GM12878 (cell line): Measurements from ENCODE around the gene BTC. TPM values are rescaled to one million over a fixed set of nuclear protein-coding genes. Genes with fewer than 3 reads are reported as not detected.
"Not testable (repeated sequence)": the region's sequence is repeated elsewhere in the genome, so short reads cannot be mapped to it uniquely, and the experiment has no call there.

ENCODE experiments used
- ATAC-seq: fragments of 200-7000 bp; cut with Tn5 transposase; 3 replicates; pipeline ENCODE4 v1.9.1; 2020; ENCODE audit warnings: mild to moderate bottlenecking, moderate library complexity
- BruUV-seq: library from RNA; stranded (reverse); fragments of 400-500 nt; replicated peaks from 2 replicates; lab custom pipeline; 2021; lab: Mats Ljungman, UMichigan
- CTCF ChIA-PET: fragments of 300-600 bp; sonication (Branson Sonifier 250); formaldehyde crosslinking; extraction: SDS; loops from one replicate; lab custom pipeline; 2021; ENCODE audit warnings: inconsistent platforms; lab: Yijun Ruan, JAX
- POLR2A ChIA-PET: fragments of 350-600 bp; formaldehyde crosslinking; extraction: SDS; loops from one replicate; lab custom pipeline; 2021; ENCODE audit warnings: inconsistent platforms; lab: Charles Lee
- RAD21 ChIA-PET: fragments of 300-600 bp; sonication (Branson Sonifier 250); formaldehyde crosslinking; loops from one replicate; lab custom pipeline; 2023; ENCODE audit warnings: antibody characterized with exemption; ENCODE audit not compliant: unreplicated experiment; lab: Charles Lee
- SMC1A ChIA-PET: fragments of 300-600 bp; sonication (Branson Sonifier 250); formaldehyde crosslinking; loops from one replicate; lab custom pipeline; 2023; ENCODE audit not compliant: unreplicated experiment, uncharacterized antibody; lab: Charles Lee
- DNase-seq: peaks from one replicate; pipeline ENCODE4 v3.0.0-alpha.2; 2011; ENCODE audit warnings: low read depth, low spot score
- FAIRE-seq: peaks from 3 replicates; lab custom pipeline; 2011; peaks lifted over from hg19 to GRCh38; lab: Jason Lieb, UNC
- H2AFZ ChIP-seq: 2 replicates; pipeline ENCODE4 v1.6.0; 2011; ENCODE audit warnings: low read depth, low read length, control low read depth; ENCODE audit not compliant: control insufficient read depth
- H3K27ac ChIP-seq: 2 replicates; pipeline ENCODE4 v1.5.1; 2011; ENCODE audit warnings: control low read depth; ENCODE audit not compliant: control insufficient read depth, insufficient read depth
- H3K27me3 ChIP-seq, 2 experiments: replicated peaks in 1 of 2; 2 replicates each; pipeline versions ENCODE4 v1.6.0 to v1.6.1; 2011; ENCODE audit warnings: low read length in 1 of 2; ENCODE audit not compliant: control insufficient read depth in 2 of 2, insufficient read depth in 2 of 2
- H3K36me3 ChIP-seq, 2 experiments: 2 replicates each; pipeline ENCODE4 v1.5.1; 2011; ENCODE audit warnings: low read length in 1 of 2; ENCODE audit not compliant: control insufficient read depth in 2 of 2, insufficient read depth in 2 of 2
- H3K4me1 ChIP-seq: 2 replicates; pipeline ENCODE4 v1.6.1; 2011; ENCODE audit warnings: mild to moderate bottlenecking, low read length, moderate library complexity, mixed read lengths; ENCODE audit not compliant: control insufficient read depth, insufficient read depth
- H3K4me2 ChIP-seq: 2 replicates; pipeline ENCODE4 v1.6.0; 2011; ENCODE audit warnings: control low read depth; ENCODE audit not compliant: control insufficient read depth, insufficient read depth
- H3K4me3 ChIP-seq: fragments of 200-600 bp; sonication (generic); 2 replicates; pipeline ENCODE4 v1.5.1; 2016
- H3K79me2 ChIP-seq: 2 replicates; pipeline ENCODE4 v1.6.0; 2011; ENCODE audit warnings: low read length; ENCODE audit not compliant: control insufficient read depth, insufficient read depth
- H3K9ac ChIP-seq: 2 replicates; pipeline ENCODE4 v1.8.0; 2011; ENCODE audit warnings: low read length, control low read depth, mixed read lengths; ENCODE audit not compliant: control insufficient read depth, insufficient read depth
- H3K9me3 ChIP-seq: replicated peaks from 3 replicates; pipeline ENCODE4 v1.5.1; 2011; ENCODE audit warnings: mild to moderate bottlenecking, low read length; ENCODE audit not compliant: control insufficient read depth, insufficient read depth
- H4K20me1 ChIP-seq: 2 replicates; pipeline ENCODE4 v1.6.0; 2011; ENCODE audit not compliant: control insufficient read depth, insufficient read depth
- ATF2 ChIP-seq: IDR thresholded peaks from 2 replicates; pipeline ENCODE4 v1.6.1; 2012; ENCODE audit warnings: low read length, inconsistent platforms
- BMI1 ChIP-seq: fragments of 450-650 bp; IDR thresholded peaks from 2 replicates; pipeline ENCODE4 v1.6.1; 2016; ENCODE audit warnings: mild to moderate bottlenecking, moderate library complexity, borderline replicate concordance
- IRF4 ChIP-seq: IDR thresholded peaks from 2 replicates; pipeline ENCODE4 v1.6.1; 2011; ENCODE audit warnings: low read depth, low read length
- RUNX3 ChIP-seq: IDR thresholded peaks from 2 replicates; pipeline ENCODE4 v1.6.1; 2012; ENCODE audit warnings: low read length, inconsistent platforms
- TCF3 ChIP-seq: IDR thresholded peaks from 2 replicates; pipeline ENCODE4 v1.6.1; 2012; ENCODE audit warnings: low read depth, mild to moderate bottlenecking, low read length, borderline replicate concordance; ENCODE audit not compliant: insufficient read depth
- ZNF687 ChIP-seq: fragments of 450-650 bp; IDR thresholded peaks from 2 replicates; pipeline ENCODE4 v1.6.1; 2017; ENCODE audit warnings: mild to moderate bottlenecking, moderate library complexity
- ZZZ3 ChIP-seq: IDR thresholded peaks from 2 replicates; pipeline ENCODE4 v1.6.1; 2011; ENCODE audit warnings: low read depth; ENCODE audit not compliant: control insufficient read depth, insufficient read length
- WGBS: methylation state at CpG from one replicate; pipeline ENCODE4 v1.1.6; 2016; ENCODE audit warnings: low lambda C conversion rate; ENCODE audit not compliant: insufficient replicate concordance, insufficient coverage; ENCODE audit errors: missing lambda C conversion rate; 5-methylcytosine and 5-hydroxymethylcytosine counted together
- in situ Hi-C: fragments of 300-500 bp; cut with MboI; formaldehyde crosslinking; loops from 9 replicates; pipeline ENCODE4 v1.14.3; 2018; ENCODE audit warnings: mixed read lengths
- intact Hi-C: fragments of 100-400 bp; cut with micrococcal nuclease; formaldehyde crosslinking; loops from one replicate; pipeline ENCODE4 v1.14.2; 2022; ENCODE audit not compliant: unreplicated experiment
- polyA plus RNA-seq, 11 experiments: library from polyadenylated mRNA; depleted of rRNA in 4 of 11; unstranded in 6 of 11; stranded (reverse) in 5 of 11; fragments of >200 nt; fragmentation: Nextera tagmentation in 4 of 11; fragmentation: Illumina TruSeq in 1 of 11; extraction: Ambion mirVana in 4 of 11; extraction: Trizol in 1 of 11; gene quantifications; 1 replicate in 1 of 11; 2 replicates in 10 of 11; pipeline versions ENCODE4 v1.2.1 to v1.2.3, GENCODE V29; 2011 to 2016; ENCODE audit warnings: inconsistent platforms in 2 of 11, missing spikeins in 2 of 11, low read depth in 1 of 11
- total RNA-seq, 4 experiments: library from RNA; depleted of rRNA in 3 of 4; stranded (reverse); fragments of >200 nt in 3 of 4; fragmentation: Illumina TruSeq in 1 of 4; extraction: Trizol in 1 of 4; gene quantifications; 2 replicates each; pipeline versions ENCODE4 v1.2.1 to v1.2.3, GENCODE V29; 2013 to 2021

BTC gene
- total and polyA plus RNA-seq, 10 of the 15 experiments (the other 5 are each of a cell fraction or from before 2014, with no cell fraction given), result not detected

- TF ChIP-seq ZNF687, result no peak
- TF ChIP-seq IRF4, result no peak
- no peak for TF ChIP-seq BMI1
- no peak for TF ChIP-seq ATF2
- no peak for TF ChIP-seq RUNX3
- TF ChIP-seq TCF3, result no peak
- no peak for TF ChIP-seq ZZZ3
Measured at GRCh38 chr4:74814052-74814451, 19.7 kb upstream of the BTC start (continued).

- H3K9me3 ChIP-seq, H3K27me3 ChIP-seq, BruUV-seq, H3K4me2 ChIP-seq, H3K36me3 ChIP-seq, ATAC-seq, in situ Hi-C loops, SMC1A ChIA-PET, POLR2A ChIA-PET, H3K4me3 ChIP-seq, CTCF ChIA-PET, FAIRE-seq, H4K20me1 ChIP-seq, H2AFZ ChIP-seq, H3K4me1 ChIP-seq, H3K9ac ChIP-seq, DNase-seq, intact Hi-C loops, H3K27ac ChIP-seq, RAD21 ChIA-PET, H3K79me2 ChIP-seq: not testable (repeated sequence)
- 35% methylated on average over 3 of the region's 3 CpGs for WGBS
Measured at GRCh38 chr4:74812056-74812455, 17.7 kb upstream of the BTC start.
